A673 (cell line): Measurements from ENCODE around the gene NPC1.

Experiments used
- CTCF ChIP-seq: fragments of 300-800, 200-600 bp; sonication (generic); conservative IDR thresholded peaks from 2 replicates; pipeline ENCODE4 v1.5.1; 2017; ENCODE audit warnings: low read depth, mild to moderate bottlenecking, antibody characterized with exemption, low read length, moderate library complexity, mixed read lengths
- EZH2 ChIP-seq: fragments of 200-600 bp; sonication (generic); IDR thresholded peaks from 2 replicates; pipeline ENCODE4 v1.6.1; 2017; ENCODE audit warnings: borderline replicate concordance, low read depth, mild to moderate bottlenecking, mixed read lengths, antibody characterized with exemption, low read length; ENCODE audit not compliant: poor library complexity, severe bottlenecking

GRCh38 chr18:23487738-23488570 lies 98.4 kb downstream of the NPC1 start:
- TF ChIP-seq CTCF: no peak
- no peak for TF ChIP-seq EZH2
